ENCODE measurements around the gene GPATCH4.

DNA sequence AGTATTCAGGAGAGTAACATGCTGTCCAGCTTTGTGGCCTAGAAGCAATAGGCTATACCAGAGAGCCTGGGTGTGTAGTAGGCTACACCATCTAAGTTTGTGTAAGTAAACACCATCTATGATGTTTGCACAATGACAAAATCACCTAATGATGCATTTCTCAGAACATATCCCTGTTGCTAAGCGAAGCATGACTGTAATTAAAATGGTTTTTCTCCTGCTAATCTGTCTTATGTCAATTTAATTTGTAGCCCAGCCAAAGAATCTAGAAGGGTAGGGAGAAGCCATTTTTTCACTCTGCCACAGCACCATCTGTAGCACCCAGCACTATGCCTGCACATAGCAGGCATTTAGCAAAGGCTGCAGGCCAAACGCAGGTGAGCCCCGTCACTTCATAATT is 23.7 kb downstream of the GPATCH4 start:
- TF ChIP-seq TCF7L2 (IDR thresholded peaks at IDR 0.05; ENCODE audit: low read depth, low read length): no peak
- no peak for TF ChIP-seq POLR2AphosphoS5 (IDR thresholded peaks at IDR 0.05; ENCODE audit: low read depth, low read length)

All from Panc1 (cell line).